ENCODE data around the gene GPR137. TPM values are rescaled to one million over a fixed set of nuclear protein-coding genes. Genes with fewer than 3 reads are reported as not detected.

The GPR137 gene
- total RNA-seq, 1 experiment from 2014 or later, result 24.4 TPM

GRCh38 chr11:64283092-64283491 is 2.6 kb upstream of the GPR137 start:
- no peaks in the 10 kb centered on the region for H3K27me3 ChIP-seq (ENCODE audit: insufficient read depth, low read length)
- BruUV-seq (replicated peaks), result no TSS peak
- CTCF ChIA-PET, result interaction anchor here (4.3 kb wide), 1 partner anchor 21 kb away, joined by 22 read pairs; the partner anchor contains the start of gene ESRRA
- H3K4me1 ChIP-seq (ENCODE audit: control insufficient read depth in 1 of 2, insufficient read depth in 2 of 2, low read length in 2 of 2), result peaks cover 14 to 27% of the 10 kb centered on the region in 2 experiments
- intact Hi-C loops (cut with micrococcal nuclease), result no loop called here
- H3K79me2 ChIP-seq (ENCODE audit: insufficient read depth, low read length), result no peaks in the 10 kb centered on the region
- POLR2A ChIA-PET, result interaction anchor here (1.3 to 1.6 kb wide), 3 partner anchors 18 to 56 kb away, joined by 3 to 5 read pairs (median 4); partner anchors contain the start of gene NUDT22
- no peaks in the 10 kb centered on the region; a peak in 1 of 4 replicates for H3K36me3 ChIP-seq (ENCODE audit: control insufficient read depth in 1 of 2, insufficient read depth in 2 of 2, low read length in 2 of 2)
- H3K9me2 ChIP-seq (ENCODE audit: insufficient read depth), result no peaks in the 10 kb centered on the region
- no peaks in the 10 kb centered on the region for H3K9me3 ChIP-seq (ENCODE audit: control insufficient read depth in 1 of 2, insufficient read depth in 1 of 2, low read depth in 1 of 2, low read length in 2 of 2)
- no peak overlapping the region for H2AFZ ChIP-seq (ENCODE audit: low read depth, low read length, poor library complexity, severe bottlenecking)
- RAD21 ChIA-PET (ENCODE audit: low non-redundant PET in 1 of 2, low total read pairs in 2 of 2, uncharacterized antibody in 2 of 2, unreplicated experiment in 2 of 2), result no interaction called here
- DNase-seq (ENCODE audit: low read depth, low spot score) (no peak), ATAC-seq (no peak)
- TF ChIP-seq RAD21 (IDR thresholded peaks at IDR 0.05; ENCODE audit: low read depth) (no peak), JUND (IDR thresholded peaks at IDR 0.05) (no peak), ZNF274 (IDR thresholded peaks at IDR 0.05; ENCODE audit: low read depth, low read length) (no peak), POLR2A (IDR thresholded peaks at IDR 0.05; ENCODE audit: borderline replicate concordance, extremely low read depth, insufficient read depth, insufficient read length) (no peak)
- TF ChIP-seq, protein P1, sequence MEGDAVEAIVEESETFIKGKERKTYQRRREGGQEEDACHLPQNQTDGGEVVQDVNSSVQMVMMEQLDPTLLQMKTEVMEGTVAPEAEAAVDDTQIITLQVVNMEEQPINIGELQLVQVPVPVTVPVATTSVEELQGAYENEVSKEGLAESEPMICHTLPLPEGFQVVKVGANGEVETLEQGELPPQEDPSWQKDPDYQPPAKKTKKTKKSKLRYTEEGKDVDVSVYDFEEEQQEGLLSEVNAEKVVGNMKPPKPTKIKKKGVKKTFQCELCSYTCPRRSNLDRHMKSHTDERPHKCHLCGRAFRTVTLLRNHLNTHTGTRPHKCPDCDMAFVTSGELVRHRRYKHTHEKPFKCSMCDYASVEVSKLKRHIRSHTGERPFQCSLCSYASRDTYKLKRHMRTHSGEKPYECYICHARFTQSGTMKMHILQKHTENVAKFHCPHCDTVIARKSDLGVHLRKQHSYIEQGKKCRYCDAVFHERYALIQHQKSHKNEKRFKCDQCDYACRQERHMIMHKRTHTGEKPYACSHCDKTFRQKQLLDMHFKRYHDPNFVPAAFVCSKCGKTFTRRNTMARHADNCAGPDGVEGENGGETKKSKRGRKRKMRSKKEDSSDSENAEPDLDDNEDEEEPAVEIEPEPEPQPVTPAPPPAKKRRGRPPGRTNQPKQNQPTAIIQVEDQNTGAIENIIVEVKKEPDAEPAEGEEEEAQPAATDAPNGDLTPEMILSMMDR (IDR thresholded peaks at IDR 0.05 in 2 of 3, conservative IDR thresholded peaks at IDR 0.05 in 1 of 3; ENCODE audit: borderline replicate concordance in 1 of 3, insufficient read depth in 1 of 3, low read depth in 2 of 3, low read length in 2 of 3), result no peak
- H3K27ac ChIP-seq (ENCODE audit: low read depth, low read length), result no peak overlapping the region
- no peaks in the 10 kb centered on the region for H4K20me1 ChIP-seq (ENCODE audit: insufficient read depth)
- peak overlapping the region; percentile 96; the same call in 1 of the 2 replicates for H3K4me2 ChIP-seq (ENCODE audit: low read length)
- peak overlapping the region in 1 of 2 experiments; percentile 77; a peak in 2 of 4 replicates for H3K4me3 ChIP-seq (replicated peaks in 1 of 2; ENCODE audit: low read depth in 1 of 2, low read length in 2 of 2)
- no peak overlapping the region for H3K9ac ChIP-seq (ENCODE audit: low read length)

Measured in HCT116 (cell line).